Caco-2 (cell line): ENCODE data around the gene NGF. TPM values are rescaled to one million over a fixed set of nuclear protein-coding genes. Genes with fewer than 3 reads are reported as not detected.

Experiments used
- BruUV-seq: library from RNA; stranded (reverse); fragments of 400-500 nt; replicated peaks from 2 replicates; lab custom pipeline; 2021; lab: Mats Ljungman, UMichigan
- CTCF ChIA-PET: fragments of 300-600 bp; sonication (Branson Sonifier 250); formaldehyde crosslinking; loops from one replicate; lab custom pipeline; 2022; ENCODE audit warnings: antibody characterized with exemption; lab: Charles Lee
- POLR2A ChIA-PET: fragments of 300-600 bp; sonication (Branson Sonifier 250); formaldehyde crosslinking; loops from one replicate; lab custom pipeline; 2022; ENCODE audit warnings: antibody characterized with exemption; lab: Charles Lee
- DNase-seq, 2 experiments: peaks; one replicate each; pipeline versions ENCODE4 v3.0.0 to v3.0.0-alpha.2; 2020 to 2022
- H3K27me3 ChIP-seq: replicated peaks from 2 replicates; pipeline ENCODE4 v1.6.0; 2011; ENCODE audit warnings: low read length; ENCODE audit not compliant: control insufficient read depth, insufficient read depth
- H3K36me3 ChIP-seq: 2 replicates; pipeline ENCODE4 v1.5.1; 2011; ENCODE audit warnings: low read length; ENCODE audit not compliant: control insufficient read depth, insufficient read depth
- H3K4me1 ChIP-seq: fragments of 250-450 bp; sonication (Bioruptor Pico); 2 replicates; pipeline ENCODE4 v1.5.1; 2020; ENCODE audit warnings: mild to moderate bottlenecking
- H3K4me3 ChIP-seq: 2 replicates; pipeline ENCODE4 v1.5.1; 2011; ENCODE audit warnings: low read depth, mild to moderate bottlenecking, control low read depth, low read length
- H3K9me3 ChIP-seq: fragments of 250-450 bp; sonication (Bioruptor Pico); 2 replicates; pipeline ENCODE4 v1.5.1; 2020; ENCODE audit warnings: mild to moderate bottlenecking, moderate library complexity
- H3K27ac Mint-ChIP-seq: one replicate; pipeline ENCODE4 v1.8.0; 2022; ENCODE audit warnings: mixed read lengths; ENCODE audit not compliant: unreplicated experiment
- H3K27me3 Mint-ChIP-seq: one replicate; pipeline ENCODE4 v1.8.0; 2022; ENCODE audit warnings: mixed read lengths; ENCODE audit not compliant: insufficient read depth, unreplicated experiment
- H3K36me3 Mint-ChIP-seq: one replicate; pipeline ENCODE4 v1.8.0; 2022; ENCODE audit warnings: mild to moderate bottlenecking, mixed read lengths; ENCODE audit not compliant: insufficient read depth, unreplicated experiment
- H3K4me1 Mint-ChIP-seq: one replicate; pipeline ENCODE4 v1.8.0; 2022; ENCODE audit warnings: low read depth, mixed read lengths; ENCODE audit not compliant: unreplicated experiment
- H3K4me3 Mint-ChIP-seq: one replicate; pipeline ENCODE4 v1.8.0; 2022; ENCODE audit warnings: mild to moderate bottlenecking, moderate library complexity, mixed read lengths; ENCODE audit not compliant: unreplicated experiment
- H3K9me3 Mint-ChIP-seq: one replicate; pipeline ENCODE4 v1.8.0; 2022; ENCODE audit warnings: mixed read lengths; ENCODE audit not compliant: unreplicated experiment
- intact Hi-C: fragments of 100-400 bp; cut with micrococcal nuclease; formaldehyde crosslinking; loops from one replicate; pipeline ENCODE4 v1.10.0; 2022; ENCODE audit not compliant: unreplicated experiment
- total RNA-seq: library from RNA; stranded (reverse); gene quantifications from 2 replicates; pipeline ENCODE4 v1.2.3, GENCODE V29; 2022
- TF ChIP-seq, protein P1 (sequence below), 2 experiments: fragments of 200-600 bp in 1 of 2; IDR thresholded peaks; 1 replicate in 1 of 2; 2 replicates in 1 of 2; pipeline versions ENCODE4 v1.5.1 to v1.8.0; 2011 to 2022; ENCODE audit warnings: antibody characterized with exemption in 1 of 2, control low read depth in 1 of 2, inconsistent platforms in 1 of 2, low read depth in 1 of 2, low read length in 1 of 2, mild to moderate bottlenecking in 1 of 2, moderate library complexity in 1 of 2; ENCODE audit not compliant: insufficient read depth in 1 of 2, severe bottlenecking in 1 of 2, unreplicated experiment in 1 of 2

Gene NGF
- total RNA-seq, 1 experiment from 2014 or later: not detected

DNA sequence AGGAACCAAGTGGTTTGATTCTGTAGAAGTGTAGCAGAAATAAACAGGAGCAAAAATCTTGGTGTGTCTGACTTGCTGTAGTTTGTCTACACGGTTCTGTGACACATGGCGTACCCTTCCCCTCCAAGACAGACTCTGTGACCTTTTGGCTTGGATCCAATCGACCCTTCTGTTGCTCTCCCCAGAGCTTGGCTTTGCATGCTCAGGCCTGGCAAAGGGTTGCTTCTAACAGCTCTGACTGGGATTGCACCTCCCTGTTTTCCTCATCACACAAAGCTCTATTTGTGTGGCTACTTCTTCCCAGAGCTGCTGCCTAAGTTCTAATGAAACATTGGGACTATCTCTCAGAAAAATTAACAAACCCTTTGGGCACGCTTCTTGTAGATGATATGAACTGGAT, 24.0 kb downstream of the NGF start:
- H3K4me3 ChIP-seq: no peak overlapping the region
- H3K9me3 Mint-ChIP-seq: no peaks in the 10 kb centered on the region
- no peaks in the 10 kb centered on the region for H3K36me3 ChIP-seq
- no peak for DNase-seq
- H3K4me1 Mint-ChIP-seq: peaks cover 11% of the 10 kb centered on the region
- no peaks in the 10 kb centered on the region for H3K4me1 ChIP-seq
- no TSS peak for BruUV-seq
- no peaks in the 10 kb centered on the region for H3K36me3 Mint-ChIP-seq
- intact Hi-C loops: no loop called here
- ChIA-PET POLR2A (no interaction called here), CTCF (no interaction called here)
- no peaks in the 10 kb centered on the region for H3K9me3 ChIP-seq
- no peaks in the 10 kb centered on the region for H3K27me3 Mint-ChIP-seq
- no peak overlapping the region for H3K4me3 Mint-ChIP-seq
- H3K27me3 ChIP-seq: no peaks in the 10 kb centered on the region
- no peak overlapping the region for H3K27ac Mint-ChIP-seq
- TF ChIP-seq, protein P1, sequence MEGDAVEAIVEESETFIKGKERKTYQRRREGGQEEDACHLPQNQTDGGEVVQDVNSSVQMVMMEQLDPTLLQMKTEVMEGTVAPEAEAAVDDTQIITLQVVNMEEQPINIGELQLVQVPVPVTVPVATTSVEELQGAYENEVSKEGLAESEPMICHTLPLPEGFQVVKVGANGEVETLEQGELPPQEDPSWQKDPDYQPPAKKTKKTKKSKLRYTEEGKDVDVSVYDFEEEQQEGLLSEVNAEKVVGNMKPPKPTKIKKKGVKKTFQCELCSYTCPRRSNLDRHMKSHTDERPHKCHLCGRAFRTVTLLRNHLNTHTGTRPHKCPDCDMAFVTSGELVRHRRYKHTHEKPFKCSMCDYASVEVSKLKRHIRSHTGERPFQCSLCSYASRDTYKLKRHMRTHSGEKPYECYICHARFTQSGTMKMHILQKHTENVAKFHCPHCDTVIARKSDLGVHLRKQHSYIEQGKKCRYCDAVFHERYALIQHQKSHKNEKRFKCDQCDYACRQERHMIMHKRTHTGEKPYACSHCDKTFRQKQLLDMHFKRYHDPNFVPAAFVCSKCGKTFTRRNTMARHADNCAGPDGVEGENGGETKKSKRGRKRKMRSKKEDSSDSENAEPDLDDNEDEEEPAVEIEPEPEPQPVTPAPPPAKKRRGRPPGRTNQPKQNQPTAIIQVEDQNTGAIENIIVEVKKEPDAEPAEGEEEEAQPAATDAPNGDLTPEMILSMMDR (IDR thresholded peaks at IDR 0.05; ENCODE audit: insufficient read depth in 1 of 2, low read depth in 1 of 2, low read length in 1 of 2, severe bottlenecking in 1 of 2, unreplicated experiment in 1 of 2): no peak

DNA sequence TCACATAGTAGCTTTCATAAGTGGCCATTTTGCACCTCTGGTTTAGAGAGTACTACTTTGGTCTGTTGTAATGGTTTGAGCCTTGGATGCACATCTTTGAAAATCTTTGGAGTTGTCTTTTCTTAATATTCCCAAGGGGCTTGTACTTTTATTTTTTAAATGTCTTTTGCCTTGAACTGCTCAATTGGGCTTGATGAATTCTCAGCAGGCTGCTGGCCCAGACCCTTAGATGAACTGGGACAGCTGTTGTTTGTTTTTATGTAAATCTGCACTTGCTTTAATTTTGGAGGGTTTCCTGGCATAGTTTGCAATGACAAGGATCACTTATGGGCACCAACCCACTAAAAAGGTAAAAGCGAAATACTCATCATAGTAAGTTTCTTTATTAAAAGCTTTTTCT, 24.9 kb downstream of the NGF start:
- intact Hi-C loops: no loop called here
- Mint-ChIP-seq H3K4me3 (no peak overlapping the region), H3K27me3 (no peaks in the 10 kb centered on the region), H3K27ac (no peak overlapping the region), H3K4me1 (peaks cover 11% of the 10 kb centered on the region), H3K36me3 (no peaks in the 10 kb centered on the region), H3K9me3 (no peaks in the 10 kb centered on the region)
- Histone ChIP-seq H3K9me3 (no peaks in the 10 kb centered on the region), H3K36me3 (no peaks in the 10 kb centered on the region), H3K27me3 (no peaks in the 10 kb centered on the region), H3K4me1 (no peaks in the 10 kb centered on the region), H3K4me3 (no peak overlapping the region)
- TF ChIP-seq, protein P1 (IDR thresholded peaks at IDR 0.05; ENCODE audit: insufficient read depth in 1 of 2, low read depth in 1 of 2, low read length in 1 of 2, severe bottlenecking in 1 of 2, unreplicated experiment in 1 of 2): no peak
- CTCF ChIA-PET: no interaction called here
- POLR2A ChIA-PET: no interaction called here
- DNase-seq: no peak
- BruUV-seq: no TSS peak

DNA sequence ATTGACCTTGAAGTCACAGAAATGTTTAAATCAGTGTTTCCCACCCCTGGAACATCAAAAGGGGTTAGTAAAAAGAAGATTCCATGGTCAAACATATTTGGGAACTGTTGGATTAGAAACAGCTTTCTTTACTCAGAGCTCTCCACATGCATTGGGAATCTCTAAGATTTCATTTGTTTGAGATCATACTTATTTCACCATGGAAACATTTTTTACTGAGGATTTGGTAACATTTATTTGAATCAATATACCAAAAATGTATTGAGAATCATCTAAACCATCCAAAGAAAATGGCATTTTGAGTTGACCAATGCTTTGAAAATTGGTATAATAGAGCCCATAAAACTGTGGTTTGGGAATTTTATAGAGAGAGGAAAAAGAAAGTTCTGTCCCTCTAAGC, 25.3 kb downstream of the NGF start:
- no peak overlapping the region for H3K27ac Mint-ChIP-seq
- no peaks in the 10 kb centered on the region for H3K27me3 ChIP-seq
- H3K4me3 Mint-ChIP-seq: no peak overlapping the region
- intact Hi-C loops: no loop called here
- H3K9me3 Mint-ChIP-seq: no peaks in the 10 kb centered on the region
- no peaks in the 10 kb centered on the region for H3K36me3 Mint-ChIP-seq
- H3K9me3 ChIP-seq: no peaks in the 10 kb centered on the region
- no peak for DNase-seq
- no peaks in the 10 kb centered on the region for H3K36me3 ChIP-seq
- ChIA-PET POLR2A (no interaction called here), CTCF (no interaction called here)
- H3K4me1 ChIP-seq: no peaks in the 10 kb centered on the region
- no peak overlapping the region for H3K4me3 ChIP-seq
- TF ChIP-seq, protein P1 (IDR thresholded peaks at IDR 0.05; ENCODE audit: insufficient read depth in 1 of 2, low read depth in 1 of 2, low read length in 1 of 2, severe bottlenecking in 1 of 2, unreplicated experiment in 1 of 2): no peak
- peaks cover 11% of the 10 kb centered on the region for H3K4me1 Mint-ChIP-seq
- H3K27me3 Mint-ChIP-seq: no peaks in the 10 kb centered on the region
- BruUV-seq: no TSS peak
